H1 (cell line): Measurements from ENCODE around the gene BTG2. TPM values are rescaled to one million over a fixed set of nuclear protein-coding genes. Genes with fewer than 3 reads are reported as not detected.

Source experiments
- YY1 ChIP-seq: IDR thresholded peaks from 2 replicates; pipeline ENCODE4 v1.6.1; 2011; ENCODE audit warnings: low read depth, mild to moderate bottlenecking, low read length
- polyA plus RNA-seq, 7 experiments: library from polyadenylated mRNA; depleted of rRNA in 3 of 7; stranded (reverse) in 5 of 7; unstranded in 2 of 7; fragments of >200 nt in 5 of 7; fragments of 200-250 nt in 2 of 7; gene quantifications; 1 replicate in 5 of 7; 2 replicates in 1 of 7; 4 replicates in 1 of 7; pipeline versions ENCODE4 v1.2.1 to v1.2.3, GENCODE V29; 2011 to 2013; ENCODE audit warnings: missing spikeins in 2 of 7, mixed read lengths in 2 of 7
- total RNA-seq: library from RNA; stranded (reverse); fragmentation: NEBNext Ultra II Directional; extraction: Animal tissue kit (Norgen Biotek cat#: 25700); gene quantifications from 2 replicates; pipeline ENCODE4 v1.2.1, GENCODE V29; 2021

BTG2 gene
- total and polyA plus RNA-seq, 2 of the 8 experiments (the other 6 are each of a cell fraction or from before 2014, with no cell fraction given), result 4.8 to 11.0 TPM

GRCh38 chr1:203353486-203353885, 48.2 kb downstream of the BTG2 start (continued):
- no peak for TF ChIP-seq YY1
